Gastrocnemius medialis (tissue), 4 donors: ENCODE data around the gene INKA2. TPM values are rescaled to one million over a fixed set of nuclear protein-coding genes. Genes with fewer than 3 reads are reported as not detected.

Experiments used
- ATAC-seq, 2 donors: fragments of 150-250 bp; one replicate each; pipeline ENCODE4 v1.9.1; 2016
- DNase-seq, 2 donors: peaks; one replicate each; pipeline ENCODE4 v3.0.0-alpha.2; 2019
- H3K27ac ChIP-seq, 4 donors: fragments of 200-600 bp; sonication (generic); 1 replicate in 1 of 4; 2 replicates in 3 of 4; pipeline ENCODE4 v1.5.1; 2016 to 2018; ENCODE audit warnings: mild to moderate bottlenecking in 2 of 4, moderate library complexity in 1 of 4
- H3K27me3 ChIP-seq, 3 donors: fragments of 200-600 bp; sonication (generic) in 2 of 3; 1 replicate in 1 of 3; 2 replicates in 2 of 3; pipeline versions ENCODE4 v1.5.1 to v1.6.0; 2016 to 2019; ENCODE audit warnings: mild to moderate bottlenecking in 1 of 3, moderate library complexity in 1 of 3
- H3K36me3 ChIP-seq, 2 donors: fragments of 200-600 bp; sonication (generic) in 1 of 2; one replicate each; pipeline ENCODE4 v1.5.1; 2017 to 2018
- H3K4me1 ChIP-seq, 2 donors: fragments of 200-600 bp; sonication (generic) in 1 of 2; one replicate each; pipeline ENCODE4 v1.5.1; 2016 to 2017; ENCODE audit warnings: mild to moderate bottlenecking in 2 of 2
- H3K4me3 ChIP-seq, 4 donors: fragments of 200-600 bp; sonication (generic) in 3 of 4; 1 replicate in 1 of 4; 2 replicates in 3 of 4; pipeline ENCODE4 v1.5.1; 2016 to 2019; ENCODE audit warnings: mild to moderate bottlenecking in 2 of 4
- H3K9me3 ChIP-seq, 3 donors: fragments of 200-600 bp; sonication (generic) in 2 of 3; 1 replicate in 1 of 3; 2 replicates in 2 of 3; pipeline ENCODE4 v1.5.1; 2016 to 2019
- CTCF ChIP-seq, 5 experiments: fragments of 450-650 bp in 3 of 5; fragments of 200-600 bp in 2 of 5; sonication (generic) in 2 of 5; IDR thresholded peaks in 4 of 5; conservative IDR thresholded peaks in 1 of 5; 1 replicate in 4 of 5; 2 replicates in 1 of 5; pipeline ENCODE4 v1.5.1; 2016 to 2019; ENCODE audit warnings: antibody characterized with exemption in 5 of 5, mild to moderate bottlenecking in 3 of 5, moderate library complexity in 3 of 5
- POLR2A ChIP-seq, 2 donors: fragments of 450-650 bp; IDR thresholded peaks; one replicate each; pipeline ENCODE4 v1.6.1; 2017; ENCODE audit warnings: antibody characterized with exemption in 2 of 2, mild to moderate bottlenecking in 2 of 2, moderate library complexity in 2 of 2
- in situ Hi-C, 4 donors: fragments of 200-750 bp; cut with MboI; loops; one replicate each; pipeline versions ENCODE4 v1.15.0 to v1.8.0; 2017; ENCODE audit warnings: low sequenced_read_pairs in 4 of 4
- intact Hi-C: fragments of 100-400 bp; cut with DNase I; formaldehyde crosslinking; loops from one replicate; pipeline ENCODE4 v1.15.1; 2023; ENCODE audit warnings: low total_unique reads
- total RNA-seq, 4 donors: library from RNA; depleted of rRNA; stranded (reverse); fragments of >200 nt; gene quantifications; one replicate each; pipeline versions ENCODE4 v1.1.0 to v1.2.3, GENCODE V29; 2016

The INKA2 gene
- total RNA-seq, 4 donors from 2014 or later = 4.7 to 11.8 (median 5.1) TPM

DNA sequence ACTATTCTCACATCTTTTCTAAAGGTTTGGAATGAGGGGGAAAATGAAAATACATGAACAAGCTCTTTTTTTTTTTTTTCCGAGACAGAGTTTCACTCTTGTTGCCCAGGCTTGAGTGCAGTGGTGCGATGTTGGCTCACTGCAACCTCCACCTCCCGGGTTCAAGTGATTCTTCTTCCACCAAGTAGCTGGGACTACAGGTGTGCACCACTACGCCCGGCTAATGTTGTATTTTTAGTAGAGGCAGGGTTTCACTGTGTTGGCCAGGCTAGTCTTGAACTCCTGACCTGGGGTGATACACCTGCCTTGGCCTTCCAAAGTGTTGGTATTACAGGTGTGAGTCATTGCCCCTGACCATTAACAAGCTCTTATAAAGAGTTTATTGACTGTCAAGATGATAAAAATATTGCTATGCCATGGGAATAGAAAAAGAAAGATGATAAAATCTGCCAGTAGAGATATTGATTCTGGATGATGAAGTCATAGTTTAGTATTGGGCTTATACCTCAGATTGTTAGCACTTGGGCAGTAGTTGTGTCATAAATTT, 36.6 kb downstream of the INKA2 start:
- H3K36me3 ChIP-seq = peaks cover 3 to 77% of the 10 kb centered on the region in 2 donors
- TF ChIP-seq CTCF (IDR thresholded peaks at IDR 0.05 in 4 of 5, conservative IDR thresholded peaks at IDR 0.05 in 1 of 5) = no peak
- no peak for TF ChIP-seq POLR2A (IDR thresholded peaks at IDR 0.05)
- intact Hi-C loops (no loop called here), in situ Hi-C loops (no loop called here)
- H3K4me1 ChIP-seq = no peaks in the 10 kb centered on the region
- H3K27ac ChIP-seq = no peak overlapping the region
- DNase-seq (no peak), ATAC-seq (no peak)
- H3K4me3 ChIP-seq = no peak overlapping the region
- H3K27me3 ChIP-seq = no peaks in the 10 kb centered on the region
- H3K9me3 ChIP-seq = no peaks in the 10 kb centered on the region

- DNase-seq = no peak
- no peaks in the 10 kb centered on the region for H3K4me1 ChIP-seq
- no peaks in the 10 kb centered on the region for H3K27me3 ChIP-seq
- no peaks in the 10 kb centered on the region for H3K9me3 ChIP-seq
- in situ Hi-C loops (no loop called here), intact Hi-C loops (no loop called here)
- no peak overlapping the region for H3K4me3 ChIP-seq
- no peak overlapping the region for H3K27ac ChIP-seq
- H3K36me3 ChIP-seq = peaks cover 0 to 61% of the 10 kb centered on the region in 2 donors
- TF ChIP-seq CTCF (IDR thresholded peaks at IDR 0.05 in 4 of 5, conservative IDR thresholded peaks at IDR 0.05 in 1 of 5) (no peak), POLR2A (IDR thresholded peaks at IDR 0.05) (no peak)
- no peak for ATAC-seq
Observed at GRCh38 chr1:111699268-111699667, 39.9 kb downstream of the INKA2 start.

DNA sequence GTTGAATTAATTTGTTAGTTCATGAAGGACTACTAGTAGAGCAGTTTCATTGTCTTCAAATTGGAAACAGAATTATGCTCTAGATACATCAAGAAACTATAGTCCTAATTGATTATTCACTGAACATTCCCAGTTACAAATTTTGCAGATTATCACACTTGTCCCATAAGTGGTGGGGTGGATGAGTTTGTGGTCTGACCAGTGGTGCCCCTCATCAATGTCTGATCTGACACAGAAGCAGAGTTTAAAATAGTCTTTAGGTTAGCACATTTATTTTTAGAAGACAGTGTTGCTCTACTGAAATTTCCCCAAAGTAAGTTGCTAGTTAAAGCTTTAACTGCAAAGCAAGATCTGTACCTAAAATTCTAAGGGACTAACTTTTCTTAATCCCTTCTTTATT, 42.9 kb downstream of the INKA2 start:
- H3K4me1 ChIP-seq = no peaks in the 10 kb centered on the region
- ATAC-seq (no peak), DNase-seq (no peak)
- in situ Hi-C loops = no loop called here
- TF ChIP-seq CTCF (IDR thresholded peaks at IDR 0.05 in 4 of 5, conservative IDR thresholded peaks at IDR 0.05 in 1 of 5) (no peak), POLR2A (IDR thresholded peaks at IDR 0.05) (no peak)
- intact Hi-C loops = no loop called here
- no peak overlapping the region for H3K27ac ChIP-seq
- H3K4me3 ChIP-seq = no peak overlapping the region
- H3K36me3 ChIP-seq = peaks cover 0 to 64% of the 10 kb centered on the region in 2 donors
- no peaks in the 10 kb centered on the region for H3K9me3 ChIP-seq
- H3K27me3 ChIP-seq = no peaks in the 10 kb centered on the region

DNA sequence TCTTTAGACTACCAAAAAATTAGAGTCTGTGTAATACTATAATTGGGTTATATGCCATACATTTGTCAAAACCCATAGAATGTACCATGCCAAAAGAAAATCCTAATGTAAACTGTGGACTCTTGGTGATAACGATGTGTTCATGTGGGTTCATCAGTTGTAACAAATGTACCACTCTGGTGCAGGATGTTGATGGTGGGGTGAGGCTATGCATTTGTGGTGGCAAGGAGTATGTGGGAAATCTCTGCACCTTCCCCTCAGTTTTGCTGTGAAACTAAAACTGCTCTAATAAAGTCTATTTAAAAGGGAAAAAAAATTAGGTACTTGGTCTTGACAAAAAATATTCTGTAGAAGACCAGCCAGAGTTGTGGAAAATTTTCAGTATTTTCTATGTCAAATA, 43.4 kb downstream of the INKA2 start:
- in situ Hi-C loops (no loop called here), intact Hi-C loops (no loop called here)
- DNase-seq = no peak
- H3K36me3 ChIP-seq = peaks cover 2 to 58% of the 10 kb centered on the region in 2 donors
- no peak for ATAC-seq
- no peak overlapping the region for H3K27ac ChIP-seq
- no peak overlapping the region for H3K4me3 ChIP-seq
- no peaks in the 10 kb centered on the region for H3K4me1 ChIP-seq
- H3K9me3 ChIP-seq = no peaks in the 10 kb centered on the region
- TF ChIP-seq CTCF (IDR thresholded peaks at IDR 0.05 in 4 of 5, conservative IDR thresholded peaks at IDR 0.05 in 1 of 5) (no peak), POLR2A (IDR thresholded peaks at IDR 0.05) (no peak)
- no peaks in the 10 kb centered on the region for H3K27me3 ChIP-seq

- Histone ChIP-seq H3K4me3 (no peak overlapping the region), H3K27ac (no peak overlapping the region), H3K4me1 (peaks cover 8 to 9% of the 10 kb centered on the region in 2 donors), H3K36me3 (peaks cover 2 to 21% of the 10 kb centered on the region in 2 donors), H3K9me3 (no peaks in the 10 kb centered on the region), H3K27me3 (no peaks in the 10 kb centered on the region)
- no peak for TF ChIP-seq CTCF (IDR thresholded peaks at IDR 0.05 in 4 of 5, conservative IDR thresholded peaks at IDR 0.05 in 1 of 5)
- no peak for TF ChIP-seq POLR2A (IDR thresholded peaks at IDR 0.05)
- intact Hi-C loops = no loop called here
- in situ Hi-C loops = no loop called here
- ATAC-seq = no peak
- DNase-seq = no peak
Observed at GRCh38 chr1:111691886-111692285, 47.3 kb downstream of the INKA2 start.
